Neural cell (in vitro differentiated cells): ENCODE results near the gene TELO2. TPM values are rescaled to one million over a fixed set of nuclear protein-coding genes. Genes with fewer than 3 reads are reported as not detected.

Source experiments
- H2AFZ ChIP-seq: fragments of 200-600, 300-800 bp; sonication (generic), shearing (Covaris generic); 2 replicates; pipeline ENCODE4 v1.6.0; 2014; ENCODE audit warnings: low read depth, mild to moderate bottlenecking, antibody characterized with exemption, low read length, moderate library complexity
- H3F3A ChIP-seq: fragments of 200-600 bp; shearing (Covaris generic); 2 replicates; pipeline ENCODE4 v1.6.1; 2016; ENCODE audit warnings: mild to moderate bottlenecking, moderate library complexity, mixed read lengths, antibody characterized with exemption, low read length; ENCODE audit not compliant: insufficient read depth, poor library complexity, severe bottlenecking
- H3K27ac ChIP-seq: fragments of 200-600, 300-800 bp; sonication (generic), shearing (Covaris generic); 2 replicates; pipeline ENCODE4 v1.5.1; 2014; ENCODE audit warnings: mild to moderate bottlenecking, low read length, moderate library complexity
- H3K27me3 ChIP-seq: fragments of 300-800, 200-600 bp; sonication (generic), shearing (Covaris generic); 2 replicates; pipeline ENCODE4 v1.6.0; 2014; ENCODE audit warnings: mild to moderate bottlenecking, low read depth, low read length, moderate library complexity; ENCODE audit not compliant: insufficient read depth
- H3K36me3 ChIP-seq: fragments of 300-800, 200-600 bp; sonication (generic), shearing (Covaris generic); 2 replicates; pipeline ENCODE4 v1.5.1; 2014; ENCODE audit warnings: mild to moderate bottlenecking, antibody characterized with exemption, low read length, moderate library complexity; ENCODE audit not compliant: insufficient read depth
- H3K4me2 ChIP-seq: fragments of 300-800, 200-600 bp; sonication (generic), shearing (Covaris generic); 2 replicates; pipeline ENCODE4 v1.6.0; 2014; ENCODE audit warnings: mild to moderate bottlenecking, low read length
- H3K4me3 ChIP-seq: fragments of 300-800, 200-600 bp; sonication (generic), shearing (Covaris generic); 2 replicates; pipeline ENCODE4 v1.5.1; 2014; ENCODE audit warnings: mild to moderate bottlenecking, low read length, moderate library complexity
- H3K79me2 ChIP-seq: fragments of 200-600 bp; shearing (Covaris generic); replicated peaks from 2 replicates; pipeline ENCODE4 v1.6.0; 2014; ENCODE audit warnings: mild to moderate bottlenecking, low read length, moderate library complexity; ENCODE audit not compliant: insufficient read depth
- H3K9ac ChIP-seq: fragments of 300-800, 200-600 bp; sonication (generic), shearing (Covaris generic); 2 replicates; pipeline ENCODE4 v1.6.1; 2016; ENCODE audit warnings: mild to moderate bottlenecking, low read length, mixed read lengths
- H3K9me2 ChIP-seq: fragments of 200-600 bp; shearing (Covaris generic); 2 replicates; pipeline ENCODE4 v1.6.1; 2016; ENCODE audit warnings: mild to moderate bottlenecking, low read length, mixed read lengths; ENCODE audit not compliant: insufficient read depth
- H3K9me3 ChIP-seq: fragments of 200-600, 300-800 bp; sonication (generic), shearing (Covaris generic); 2 replicates; pipeline ENCODE4 v1.6.1; 2016; ENCODE audit warnings: mild to moderate bottlenecking, mixed run types, low read length, moderate library complexity, mixed read lengths
- H4K20me1 ChIP-seq: fragments of 200-600 bp; shearing (Covaris generic); 2 replicates; pipeline ENCODE4 v1.6.1; 2016; ENCODE audit warnings: mild to moderate bottlenecking, mixed run types; ENCODE audit not compliant: insufficient read depth
- CTCF ChIP-seq: fragments of 450-650 bp; IDR thresholded peaks from 2 replicates; pipeline ENCODE4 v1.5.1; 2014; ENCODE audit warnings: antibody characterized with exemption, mild to moderate bottlenecking, moderate library complexity; ENCODE audit not compliant: poor library complexity, severe bottlenecking
- EP300 ChIP-seq: fragments of 450-650 bp; conservative IDR thresholded peaks from 2 replicates; pipeline ENCODE4 v1.6.1; 2014; ENCODE audit warnings: antibody characterized with exemption, mild to moderate bottlenecking, moderate library complexity; ENCODE audit not compliant: poor library complexity, severe bottlenecking
- EZH2 ChIP-seq: fragments of 200-600, 300-800 bp; shearing (Covaris generic), sonication (generic); IDR thresholded peaks from 2 replicates; pipeline ENCODE4 v1.6.1; 2014; ENCODE audit warnings: antibody characterized with exemption, low read length, borderline replicate concordance, mild to moderate bottlenecking; ENCODE audit not compliant: insufficient read depth, poor library complexity, severe bottlenecking
- MXI1 ChIP-seq: fragments of 450-650 bp; conservative IDR thresholded peaks from 2 replicates; pipeline ENCODE4 v1.6.1; 2014; ENCODE audit warnings: antibody characterized with exemption, mild to moderate bottlenecking; ENCODE audit not compliant: poor library complexity, severe bottlenecking
- POLR2AphosphoS5 ChIP-seq: IDR thresholded peaks from 2 replicates; pipeline ENCODE4 v1.6.1; 2012
- RAD21 ChIP-seq: fragments of 450-650 bp; conservative IDR thresholded peaks from 2 replicates; pipeline ENCODE4 v1.6.1; 2014; ENCODE audit warnings: antibody characterized with exemption, mild to moderate bottlenecking, moderate library complexity
- REST ChIP-seq: IDR thresholded peaks from 2 replicates; pipeline ENCODE4 v1.6.1; 2012; ENCODE audit warnings: borderline replicate concordance
- SMC3 ChIP-seq: fragments of 450-650 bp; conservative IDR thresholded peaks from 2 replicates; pipeline ENCODE4 v1.6.1; 2014; ENCODE audit warnings: antibody characterized with exemption, mild to moderate bottlenecking, moderate library complexity; ENCODE audit not compliant: poor library complexity
- TAF1 ChIP-seq: IDR thresholded peaks from 2 replicates; pipeline ENCODE4 v1.6.1; 2012; ENCODE audit warnings: low read depth
- polyA plus RNA-seq: library from polyadenylated mRNA; depleted of rRNA; stranded (reverse); fragments of >200 nt; gene quantifications from 2 replicates; pipeline ENCODE4 v1.2.3, GENCODE V29; 2014

TELO2 gene
- polyA plus RNA-seq, 1 donor from 2014 or later = 50.4 TPM

- no peaks in the 10 kb centered on the region for H3F3A ChIP-seq
- H3K4me2 ChIP-seq = no peak overlapping the region
Measured at GRCh38 chr16:1532771-1533170, 39.6 kb downstream of the TELO2 start.

GRCh38 chr16:1533443-1533951 lies 40.3 kb downstream of the TELO2 start, which contains the start of gene TMEM204:
TMEM204 (plus strand) TSS chr16:1533666; CDS start chr16:1534276, 610 bp downstream.
- Histone ChIP-seq H3K27ac (no peak within 1 kb of the TSS), H3K9me3 (no peaks in the 10 kb centered on the region), H2AFZ (no peak within 1 kb of the TSS), H3K4me3 (no peak within 1 kb of the TSS), H3K9ac (no peak within 1 kb of the TSS), H3K27me3 (no peaks in the 10 kb centered on the region), H3K9me2 (no peaks in the 10 kb centered on the region), H4K20me1 (no peaks in the 10 kb centered on the region), H3K36me3 (peaks cover 3% of the 10 kb centered on the region), H3K79me2 (no peaks in the 10 kb centered on the region), H3K4me2 (no peak within 1 kb of the TSS), H3F3A (no peaks in the 10 kb centered on the region)
- no peak for TF ChIP-seq REST
- no peak for TF ChIP-seq RAD21
- TF ChIP-seq MXI1 = no peak
- no peak for TF ChIP-seq SMC3
- no peak for TF ChIP-seq EZH2
- TF ChIP-seq TAF1 = no peak
- TF ChIP-seq POLR2AphosphoS5 = no peak
- TF ChIP-seq EP300 = no peak
- no peak for TF ChIP-seq CTCF

More at GRCh38 chr16:1532771-1533170, 39.6 kb downstream of the TELO2 start:
- H3K9me3 ChIP-seq = no peaks in the 10 kb centered on the region
- H3K9ac ChIP-seq = no peak overlapping the region
- no peak overlapping the region for H2AFZ ChIP-seq
- H3K36me3 ChIP-seq = peaks cover 3% of the 10 kb centered on the region
- no peak overlapping the region for H3K4me3 ChIP-seq
- TF ChIP-seq CTCF (no peak), EZH2 (no peak), RAD21 (no peak), SMC3 (no peak)
- H3K79me2 ChIP-seq = no peaks in the 10 kb centered on the region
- no peaks in the 10 kb centered on the region for H4K20me1 ChIP-seq
- H3K9me2 ChIP-seq = no peaks in the 10 kb centered on the region
- H3K27me3 ChIP-seq = no peaks in the 10 kb centered on the region
- no peak overlapping the region for H3K27ac ChIP-seq
